Muscle of leg (tissue), 11 donors: ENCODE measurements around the gene PNMT. TPM values are rescaled to one million over a fixed set of nuclear protein-coding genes. Genes with fewer than 3 reads are reported as not detected.
A peak's percentile ranks its signal among the peaks of the same experiment; 100 is the strongest.

Source experiments
- DNase-seq: peaks from one replicate; pipeline ENCODE4 v3.0.0; 2013
- H3K27ac ChIP-seq: one replicate; pipeline ENCODE4 v1.5.1; 2013; ENCODE audit warnings: mild to moderate bottlenecking, low read length, control low read depth
- H3K27me3 ChIP-seq: one replicate; pipeline ENCODE4 v1.6.1; 2013; ENCODE audit warnings: low read length; ENCODE audit not compliant: control insufficient read depth, insufficient read depth
- H3K36me3 ChIP-seq: one replicate; pipeline ENCODE4 v1.6.1; 2013; ENCODE audit warnings: low read length; ENCODE audit not compliant: control insufficient read depth, insufficient read depth
- H3K4me1 ChIP-seq: one replicate; pipeline ENCODE4 v1.6.1; 2013; ENCODE audit warnings: low read length; ENCODE audit not compliant: control insufficient read depth, insufficient read depth
- H3K4me3 ChIP-seq: one replicate; pipeline ENCODE4 v1.5.1; 2013; ENCODE audit warnings: low read length, control low read depth
- H3K9me3 ChIP-seq: replicated peaks from 2 replicates; pipeline ENCODE4 v1.6.1; 2013; ENCODE audit warnings: low read depth, low read length; ENCODE audit not compliant: control insufficient read depth
- WGBS: methylation state at CpG from one replicate; pipeline ENCODE4 v1.1.5; 2013; ENCODE audit warnings: missing lambda C conversion rate; ENCODE audit not compliant: insufficient coverage; 5-methylcytosine and 5-hydroxymethylcytosine counted together
- polyA plus RNA-seq, 8 donors: library from polyadenylated mRNA; unstranded; fragments of 120-200 nt; gene quantifications; one replicate each; pipeline versions ENCODE4 v1.2.1 to v1.2.3, GENCODE V29; 2013; ENCODE audit warnings: inconsistent platforms in 1 of 8, low replicate concordance in 1 of 8; ENCODE audit not compliant: insufficient read length in 8 of 8, insufficient read depth in 1 of 8
- total RNA-seq: library from RNA; stranded (reverse); fragments of 120-200 nt; gene quantifications from one replicate; pipeline ENCODE4 v1.2.4, GENCODE V29; 2013

PNMT gene
- total and polyA plus RNA-seq, 9 donors = 1.7 to 6.6 (median 3.4) TPM

DNA sequence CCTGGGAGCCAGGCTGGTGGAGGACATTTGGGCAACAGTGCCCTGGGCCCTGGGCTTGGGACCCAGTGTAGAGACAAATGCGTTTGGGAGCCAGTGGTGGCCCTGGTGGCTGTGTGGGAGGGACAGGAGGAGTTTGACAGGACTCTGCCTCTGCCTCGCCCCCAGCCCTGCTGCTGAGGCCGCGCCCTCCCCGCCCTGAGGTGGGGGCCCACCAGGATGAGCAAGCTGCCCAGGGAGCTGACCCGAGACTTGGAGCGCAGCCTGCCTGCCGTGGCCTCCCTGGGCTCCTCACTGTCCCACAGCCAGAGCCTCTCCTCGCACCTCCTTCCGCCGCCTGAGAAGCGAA, 15.0 kb upstream of the PNMT start:
- no peak for DNase-seq
- Histone ChIP-seq H3K27ac (no peak overlapping the region), H3K36me3 (peaks cover 22% of the 10 kb centered on the region), H3K4me3 (no peak overlapping the region), H3K9me3 (no peaks in the 10 kb centered on the region), H3K27me3 (no peaks in the 10 kb centered on the region), H3K4me1 (peaks cover 6% of the 10 kb centered on the region)
- WGBS = 81% methylated on average over 6 of the region's 12 CpGs

DNA sequence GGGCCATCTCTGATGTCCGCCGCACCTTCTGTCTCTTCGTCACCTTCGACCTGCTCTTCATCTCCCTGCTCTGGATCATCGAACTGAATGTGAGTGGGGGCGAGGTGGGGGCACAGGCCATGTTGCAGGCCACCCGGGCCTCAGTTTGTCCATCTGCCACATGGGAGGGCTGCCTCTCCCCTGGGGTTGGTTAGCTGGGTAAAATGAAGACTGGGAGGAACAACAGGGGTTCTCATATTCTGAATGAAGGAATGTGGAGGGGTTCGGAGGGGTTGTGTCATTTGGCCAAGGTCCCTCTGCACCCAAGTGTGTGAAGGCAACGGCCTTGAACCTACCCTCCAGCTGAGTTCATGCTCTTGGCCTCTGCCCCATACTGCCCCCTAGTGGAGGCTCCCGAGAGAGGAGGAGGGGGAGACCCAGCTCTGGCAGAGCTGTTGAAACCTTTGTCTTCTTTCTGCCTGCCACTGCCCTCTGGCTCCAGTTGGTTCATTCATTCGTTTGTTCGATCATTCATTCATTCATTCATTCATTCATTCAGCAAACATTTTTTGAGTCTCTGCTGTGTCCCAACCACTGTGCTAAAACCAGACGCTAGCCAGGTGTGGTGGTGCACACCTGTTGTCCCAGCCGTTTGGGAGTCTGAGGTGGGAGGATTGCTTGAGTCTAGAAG, 14.5 kb upstream of the PNMT start:
- no peaks in the 10 kb centered on the region for H3K27me3 ChIP-seq
- WGBS = 72% methylated on average over 7 of the region's 14 CpGs
- no peak overlapping the region for H3K4me3 ChIP-seq
- peaks cover 26% of the 10 kb centered on the region for H3K36me3 ChIP-seq
- no peak overlapping the region for H3K27ac ChIP-seq
- peaks cover 6% of the 10 kb centered on the region for H3K4me1 ChIP-seq
- no peaks in the 10 kb centered on the region for H3K9me3 ChIP-seq
- no peak for DNase-seq

GRCh38 chr17:39655105-39655504, 13.1 kb upstream of the PNMT start:
- peaks cover 37% of the 10 kb centered on the region for H3K36me3 ChIP-seq

DNA sequence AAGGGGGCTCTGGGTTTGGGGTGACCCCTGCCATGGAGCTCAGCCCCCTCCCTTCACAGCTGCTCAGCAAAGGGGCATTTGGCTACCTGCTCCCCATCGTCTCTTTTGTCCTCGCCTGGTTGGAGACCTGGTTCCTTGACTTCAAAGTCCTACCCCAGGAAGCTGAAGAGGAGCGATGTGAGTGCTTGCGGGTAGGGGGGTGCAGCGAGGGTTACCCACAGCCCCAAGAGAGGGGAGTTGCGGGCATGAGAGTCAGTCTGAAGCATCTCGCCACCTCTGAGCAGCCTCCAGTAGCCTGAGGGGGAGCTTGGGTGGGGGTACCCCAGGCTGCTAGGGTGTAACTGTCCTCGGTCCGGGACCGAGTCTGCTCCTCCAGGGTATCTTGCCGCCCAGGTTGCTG, 9.9 kb upstream of the PNMT start:
- peaks cover 37% of the 10 kb centered on the region for H3K4me1 ChIP-seq
- H3K27me3 ChIP-seq = no peaks in the 10 kb centered on the region
- H3K27ac ChIP-seq = no peak overlapping the region
- H3K9me3 ChIP-seq = no peaks in the 10 kb centered on the region
- peaks cover 58% of the 10 kb centered on the region for H3K36me3 ChIP-seq
- H3K4me3 ChIP-seq = no peak overlapping the region
- 90% methylated on average over 8 of the region's 11 CpGs for WGBS
- no peak for DNase-seq

More at GRCh38 chr17:39655105-39655504, 13.1 kb upstream of the PNMT start:
- no CpG with 5 or more reads among the region's 2 CpGs for WGBS
- no peak overlapping the region for H3K27ac ChIP-seq
- no peak for DNase-seq
- H3K9me3 ChIP-seq = no peaks in the 10 kb centered on the region
- H3K4me3 ChIP-seq = no peak overlapping the region
- no peaks in the 10 kb centered on the region for H3K27me3 ChIP-seq
- H3K4me1 ChIP-seq = peaks cover 13% of the 10 kb centered on the region

- Histone ChIP-seq H3K9me3 (no peaks in the 10 kb centered on the region), H3K4me3 (no peak overlapping the region), H3K36me3 (peaks cover 55% of the 10 kb centered on the region), H3K27me3 (no peaks in the 10 kb centered on the region), H3K4me1 (peaks cover 41% of the 10 kb centered on the region), H3K27ac (peak overlapping the region; percentile 13)
- WGBS = no CpG with 5 or more reads among the region's 3 CpGs
- DNase-seq = no peak
Observed at GRCh38 chr17:39658760-39659159, 9.5 kb upstream of the PNMT start.

- 50% methylated on average over 2 of the region's 15 CpGs for WGBS
- Histone ChIP-seq H3K4me1 (peaks cover 48% of the 10 kb centered on the region), H3K4me3 (no peak overlapping the region), H3K9me3 (no peaks in the 10 kb centered on the region), H3K27ac (peak overlapping the region; percentile 71), H3K36me3 (peaks cover 50% of the 10 kb centered on the region), H3K27me3 (no peaks in the 10 kb centered on the region)
- peak; percentile 57 for DNase-seq
Observed at GRCh38 chr17:39659279-39660010, 8.8 kb upstream of the PNMT start.

DNA sequence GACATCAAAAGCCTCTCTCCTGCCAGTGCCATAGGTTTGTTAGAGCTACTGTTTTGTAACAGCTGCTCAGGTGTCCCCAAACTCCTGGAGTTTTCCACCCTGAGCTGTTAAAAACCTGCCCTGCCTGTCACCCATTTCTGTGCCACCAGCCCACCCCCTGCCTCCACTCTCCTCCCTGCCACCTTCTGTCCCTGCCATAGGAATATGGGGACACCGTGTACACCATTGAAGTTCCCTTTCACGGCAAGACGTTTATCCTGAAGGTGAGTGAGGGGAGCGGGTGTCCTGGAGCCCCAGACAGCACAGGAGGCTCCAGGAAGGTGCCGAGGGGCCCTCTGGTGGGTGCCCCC, 8.3 kb upstream of the PNMT start:
- H3K27ac ChIP-seq = peak overlapping the region; percentile 71
- DNase-seq = no peak
- no peaks in the 10 kb centered on the region for H3K9me3 ChIP-seq
- H3K36me3 ChIP-seq = peaks cover 48% of the 10 kb centered on the region
- peaks cover 53% of the 10 kb centered on the region for H3K4me1 ChIP-seq
- H3K4me3 ChIP-seq = no peak overlapping the region
- 90% methylated on average over 5 of the region's 5 CpGs for WGBS
- no peaks in the 10 kb centered on the region for H3K27me3 ChIP-seq

GRCh38 chr17:39660397-39661385, 7.6 kb upstream of the PNMT start:
- 84% methylated on average over 35 of the region's 35 CpGs for WGBS
- no peaks in the 10 kb centered on the region for H3K9me3 ChIP-seq
- peaks cover 48% of the 10 kb centered on the region for H3K36me3 ChIP-seq
- no peak overlapping the region for H3K4me3 ChIP-seq
- peak; percentile 57 for DNase-seq
- H3K4me1 ChIP-seq = peaks cover 59% of the 10 kb centered on the region
- H3K27ac ChIP-seq = peak overlapping the region; percentile 71
- H3K27me3 ChIP-seq = peaks cover under 1% of the 10 kb centered on the region

GRCh38 chr17:39661744-39662541, 6.3 kb upstream of the PNMT start:
- Histone ChIP-seq H3K4me1 (peaks cover 72% of the 10 kb centered on the region), H3K27ac (peak overlapping the region; percentile 42), H3K9me3 (no peaks in the 10 kb centered on the region), H3K4me3 (no peak overlapping the region), H3K27me3 (peaks cover 13% of the 10 kb centered on the region), H3K36me3 (peaks cover 48% of the 10 kb centered on the region)
- DNase-seq = no peak
- 67% methylated on average over 2 of the region's 8 CpGs for WGBS
